EL (cell line): ENCODE results near the gene PTPMT1.
A peak's percentile ranks its signal among the peaks of the same experiment; 100 is the strongest.

ENCODE experiments used
- DNase-seq: peaks from one replicate; pipeline ENCODE4 v3.0.0-alpha.2; 2016

PTPMT1 gene

DNA sequence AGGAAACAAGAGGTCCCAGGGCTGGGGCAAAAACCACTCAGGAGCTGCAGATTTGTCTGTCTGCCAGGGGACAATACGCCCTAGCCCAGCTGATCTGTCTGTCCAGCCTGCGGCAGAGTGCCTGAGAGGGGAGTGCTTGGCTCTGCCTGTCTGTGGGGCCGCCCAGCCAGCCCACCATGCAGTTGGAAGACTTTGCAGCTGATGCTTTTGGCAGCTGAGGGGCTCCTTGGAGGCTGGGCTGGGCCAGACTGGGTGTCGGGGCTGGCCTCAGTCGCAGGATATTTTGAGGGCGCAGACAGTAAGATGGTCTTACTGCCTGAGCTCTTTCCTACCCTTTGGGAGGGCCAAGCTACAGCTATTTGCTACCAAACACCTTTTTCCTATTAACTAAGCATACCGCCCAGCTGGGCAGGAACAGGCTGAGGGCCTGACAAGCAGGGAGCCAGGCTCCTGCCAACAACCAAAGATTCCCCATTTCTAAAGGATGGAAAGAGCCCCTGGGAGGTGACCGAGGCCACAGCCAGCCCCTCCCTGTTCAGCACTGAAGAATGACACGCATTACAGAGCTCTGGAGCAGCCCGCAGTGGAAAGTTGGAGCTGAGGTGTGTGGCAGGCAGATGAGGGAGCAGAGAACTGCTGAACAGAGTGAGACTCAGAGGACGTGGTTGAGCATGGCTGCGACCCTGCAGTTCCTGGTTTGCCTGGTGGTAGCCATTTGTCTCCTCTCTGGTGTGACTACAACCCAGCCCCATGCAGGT, 20.9 kb downstream of the PTPMT1 start, which contains the start of gene FAM180B:
Gene FAM180B, plus strand, starts transcription at position 581 of the 758 bp plus-strand sequence. Its CDS starts 91 bp downstream, at position 672.
- no peak for DNase-seq

- DNase-seq = no peak
Observed at GRCh38 chr11:47587039-47587716, 21.8 kb downstream of the PTPMT1 start.

GRCh38 chr11:47587723-47588326, 22.4 kb downstream of the PTPMT1 start:
- no peak for DNase-seq

DNA sequence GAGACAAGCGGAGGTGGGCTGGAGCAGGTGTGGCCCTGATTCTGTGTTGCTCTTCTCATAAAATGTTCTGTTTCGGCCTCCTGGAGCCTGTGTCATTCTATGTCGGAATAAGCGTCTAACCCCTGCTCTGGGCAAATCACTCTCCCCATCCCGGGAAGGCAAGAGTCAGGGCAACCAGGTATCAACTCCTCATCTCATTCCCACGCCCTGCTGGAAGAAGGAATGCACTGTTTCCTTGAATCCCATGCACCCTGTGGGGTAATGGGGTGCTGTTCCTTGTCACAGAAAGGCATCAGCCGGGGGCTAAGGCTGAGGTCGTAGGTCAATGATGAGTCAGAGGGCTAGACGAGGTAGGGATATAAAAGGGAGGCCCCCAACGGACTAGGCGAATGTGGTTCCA, 23.7 kb downstream of the PTPMT1 start:
- DNase-seq = no peak

DNA sequence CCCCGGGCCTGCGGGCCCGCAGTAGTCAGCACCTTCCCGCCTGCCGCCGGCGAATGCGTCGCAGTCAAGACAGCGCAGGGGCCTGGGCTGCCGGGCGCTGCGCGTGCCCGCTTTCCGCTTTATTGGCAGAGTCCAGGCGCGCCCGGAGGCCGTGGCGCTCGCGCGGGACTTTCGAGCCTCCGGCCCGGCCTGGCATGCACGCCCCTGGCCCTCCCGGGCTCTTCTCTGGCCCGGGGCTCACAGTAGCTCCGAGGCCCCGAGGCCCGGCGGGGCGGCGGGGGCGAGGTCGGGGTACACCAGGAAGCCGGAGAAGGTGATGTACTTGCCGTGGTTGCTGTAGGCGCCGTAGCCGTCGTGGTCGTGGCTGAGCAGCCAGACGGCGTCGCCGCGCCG, 24.2 kb downstream of the PTPMT1 start:
- no peak for DNase-seq

GRCh38 chr11:47589977-47590861, 24.8 kb downstream of the PTPMT1 start:
- DNase-seq = no peak

DNA sequence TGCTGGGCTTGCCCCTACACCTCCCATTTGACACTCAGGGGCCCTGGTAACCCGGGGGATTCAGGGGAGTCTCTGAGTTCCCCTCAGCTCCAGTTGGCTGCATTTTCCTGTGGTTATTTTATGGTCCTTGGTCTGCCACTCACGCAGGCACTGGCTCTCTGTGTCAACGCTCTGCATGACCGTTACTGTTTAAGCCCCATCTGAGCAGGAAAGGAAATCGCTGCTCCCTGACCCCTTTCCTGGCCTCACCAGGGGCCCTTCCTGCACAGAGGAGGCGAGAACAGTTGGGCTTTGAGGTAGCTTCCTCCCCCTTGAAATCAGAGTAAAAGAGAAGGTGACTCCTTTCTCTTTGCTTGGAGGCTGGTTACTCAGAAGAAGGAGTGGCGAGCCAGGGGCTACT, 26.4 kb downstream of the PTPMT1 start:
- DNase-seq = no peak

- DNase-seq = no peak
Observed at GRCh38 chr11:47592251-47592650, 26.9 kb downstream of the PTPMT1 start.

- no peak for DNase-seq
Observed at GRCh38 chr11:47592970-47593369, 27.6 kb downstream of the PTPMT1 start.

- DNase-seq = no peak
Observed at GRCh38 chr11:47593492-47593933, 28.1 kb downstream of the PTPMT1 start.

- DNase-seq = no peak
Observed at GRCh38 chr11:47593934-47594855, 28.8 kb downstream of the PTPMT1 start, which contains the start of gene C1QTNF4. Gene C1QTNF4, minus strand, starts transcription at chr11:47594411. Its CDS starts 3,601 bp downstream, at chr11:47590810.

DNA sequence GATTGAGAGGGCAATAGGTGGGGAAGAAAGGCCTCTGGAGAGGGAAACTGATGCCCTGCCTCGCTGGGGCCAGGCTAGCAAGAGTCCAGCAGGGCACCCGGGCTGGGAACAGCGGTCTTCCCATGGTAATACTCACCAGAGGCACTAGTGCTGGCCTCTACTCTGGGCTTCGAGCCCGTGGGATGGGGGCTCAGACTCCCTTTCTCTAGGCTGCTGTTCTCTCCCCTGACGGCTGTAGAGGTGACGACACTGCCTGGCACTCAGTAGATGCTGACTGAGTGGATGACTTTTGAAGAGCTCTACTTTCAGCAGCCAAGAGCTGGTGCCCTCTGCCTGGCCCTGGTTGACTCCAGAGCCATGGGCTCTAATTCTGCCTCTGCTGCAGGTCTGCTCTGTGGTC, 29.6 kb downstream of the PTPMT1 start:
- no peak for DNase-seq

GRCh38 chr11:47595967-47596366, 30.6 kb downstream of the PTPMT1 start:
- DNase-seq = no peak

DNA sequence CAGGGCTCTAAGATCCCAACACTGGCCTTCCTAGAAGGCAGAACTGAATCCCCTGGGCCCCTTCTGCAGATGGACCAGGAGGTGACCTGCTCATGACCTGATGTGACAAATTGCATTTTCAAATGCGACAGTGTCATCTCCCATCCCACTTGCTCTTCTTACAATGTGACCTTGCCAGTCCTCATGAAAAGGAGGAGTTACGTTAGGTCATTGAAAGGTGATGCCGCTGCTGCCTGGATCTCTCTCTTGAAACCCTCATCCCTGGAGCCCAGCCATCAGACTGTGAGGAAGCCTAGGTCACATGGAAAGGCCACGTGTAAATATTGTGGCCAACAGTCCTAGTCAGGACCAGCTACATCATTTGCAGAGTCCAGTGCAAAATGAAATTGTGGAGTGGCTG, 34.5 kb downstream of the PTPMT1 start:
- DNase-seq = no peak

DNA sequence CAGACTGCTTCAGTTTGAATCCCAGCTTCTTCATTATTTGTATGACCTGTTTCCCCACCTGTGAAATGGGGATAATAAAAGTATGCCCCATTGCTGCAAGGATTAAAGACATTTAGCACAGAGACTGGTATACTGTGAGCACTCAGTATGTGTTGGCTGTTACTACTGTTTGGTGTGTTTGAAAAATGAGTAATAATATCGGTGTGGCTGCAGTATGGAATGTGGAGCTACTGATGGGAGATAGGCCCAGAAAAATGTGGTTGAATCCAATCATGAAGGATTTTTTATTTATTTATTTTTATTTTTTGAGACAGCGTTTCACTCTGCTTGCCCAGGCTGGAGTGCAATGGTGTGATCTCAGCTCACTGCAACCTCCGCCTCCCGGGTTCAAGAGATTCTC, 37.9 kb downstream of the PTPMT1 start:
- no peak for DNase-seq

GRCh38 chr11:47605921-47606320, 40.5 kb downstream of the PTPMT1 start:
- no peak for DNase-seq

DNA sequence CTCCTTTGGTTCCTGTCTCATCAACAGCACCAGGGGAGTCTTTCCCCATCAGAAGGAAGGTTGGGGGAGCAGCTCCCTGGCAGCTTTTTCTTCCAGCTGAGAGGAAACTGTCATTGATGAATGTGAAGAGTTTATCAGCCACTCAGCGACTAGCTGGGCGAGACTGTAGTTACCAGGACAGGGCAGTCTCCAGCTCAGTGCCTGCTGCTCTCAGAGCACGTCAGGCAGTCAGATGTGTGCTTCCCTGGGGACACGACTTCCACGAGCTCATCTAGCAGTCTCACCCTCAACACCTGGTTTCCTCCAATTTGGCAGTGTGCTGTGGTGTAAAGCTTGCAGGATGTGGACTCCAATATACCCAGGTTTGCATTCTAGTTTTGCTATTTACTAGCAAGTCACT, 41.3 kb downstream of the PTPMT1 start:
- no peak for DNase-seq

DNA sequence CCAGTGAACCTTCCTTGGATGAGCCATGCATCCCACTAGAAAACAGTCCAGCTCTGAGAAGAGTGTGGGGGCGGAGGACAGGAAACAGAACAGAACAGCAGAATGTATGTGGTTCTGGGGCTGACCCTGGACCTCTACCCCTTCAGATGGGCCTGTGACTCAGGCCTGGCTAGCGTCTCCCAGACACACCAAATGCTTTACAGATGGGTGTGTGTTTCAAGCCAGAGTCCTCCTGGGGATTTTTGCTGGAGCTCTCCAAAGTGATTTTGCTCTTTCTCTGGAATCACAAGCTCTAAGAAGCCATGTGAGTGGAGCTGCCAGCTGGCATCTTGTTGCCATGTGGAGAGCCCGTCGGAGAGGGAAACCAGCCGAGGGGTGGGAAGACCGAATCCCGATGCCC, 42.0 kb downstream of the PTPMT1 start:
- peak; percentile 93 for DNase-seq

DNA sequence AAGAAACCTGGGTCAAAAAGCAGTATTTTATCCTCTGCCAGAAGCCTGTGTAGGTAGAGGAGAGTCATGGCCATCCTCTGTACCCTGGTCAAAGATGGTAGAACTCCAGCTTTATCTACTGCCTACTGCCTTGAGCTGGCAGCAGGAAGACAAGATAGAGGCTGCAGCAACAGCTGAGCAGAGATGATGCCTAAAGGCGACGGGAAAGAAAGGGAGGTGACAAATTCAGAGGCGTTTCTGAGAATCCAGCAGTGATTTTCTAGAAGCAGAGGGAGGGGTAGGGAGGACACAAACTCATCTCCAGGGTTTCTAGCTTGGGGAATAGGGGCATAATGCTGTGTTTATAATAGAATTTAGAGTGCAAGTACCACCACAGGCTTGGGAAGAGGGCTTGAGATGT, 44.3 kb downstream of the PTPMT1 start:
- no peak for DNase-seq

DNA sequence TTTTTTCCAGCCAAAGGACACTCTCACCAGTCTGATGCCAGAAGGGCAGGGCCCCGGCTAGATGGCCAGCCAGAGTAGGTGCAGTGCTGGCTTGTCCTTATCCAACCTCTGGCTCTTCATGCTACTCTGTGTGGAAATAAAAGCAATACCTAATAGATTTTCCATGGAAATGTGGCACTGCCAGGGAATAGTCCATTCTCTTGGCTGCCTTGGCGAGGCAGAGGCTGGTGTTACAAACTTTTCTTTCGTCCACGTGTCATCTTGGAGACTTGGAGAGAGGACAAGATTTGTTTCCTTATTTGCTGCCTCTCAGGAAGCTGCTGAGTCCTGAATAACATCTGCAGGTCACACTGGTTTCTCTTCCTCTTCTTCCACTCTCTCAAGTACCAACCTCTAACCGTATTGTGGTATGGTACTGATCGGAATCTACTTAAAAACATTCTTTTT, 46.0 kb downstream of the PTPMT1 start:
- no peak for DNase-seq

- DNase-seq = no peak
Observed at GRCh38 chr11:47615249-47615648, 49.9 kb downstream of the PTPMT1 start.
